NB4 (cell line): ENCODE data around the gene PTPRG.

ENCODE experiments used
- DNase-seq: peaks from one replicate; pipeline ENCODE4 v3.0.0; 2010; ENCODE audit warnings: low read depth
- H3K4me3 ChIP-seq: one replicate; pipeline ENCODE4 v1.5.1; 2011; ENCODE audit warnings: mild to moderate bottlenecking, low read depth, low read length, moderate library complexity
- CTCF ChIP-seq: IDR thresholded peaks from one replicate; pipeline ENCODE4 v1.5.1; 2012; ENCODE audit warnings: low read depth, low read length
- MAX ChIP-seq: IDR thresholded peaks from 2 replicates; pipeline ENCODE4 v1.6.1; 2011; ENCODE audit warnings: low read depth, low read length
- MYC ChIP-seq: IDR thresholded peaks from 2 replicates; pipeline ENCODE4 v1.6.1; 2011; ENCODE audit warnings: low read depth, low read length
- POLR2A ChIP-seq: IDR thresholded peaks from 2 replicates; pipeline ENCODE4 v1.6.1; 2011; ENCODE audit warnings: mild to moderate bottlenecking; ENCODE audit not compliant: insufficient read length; ENCODE audit errors: extremely low read depth

The PTPRG gene

GRCh38 chr3:61876797-61877196 is 315.4 kb downstream of the PTPRG start:
- no peak for DNase-seq
- no peak for TF ChIP-seq POLR2A
- no peak for TF ChIP-seq CTCF
- no peak for TF ChIP-seq MYC
- no peak for TF ChIP-seq MAX
- H3K4me3 ChIP-seq: no peak overlapping the region

GRCh38 chr3:61877359-61878138 is 316.2 kb downstream of the PTPRG start:
- DNase-seq: no peak
- H3K4me3 ChIP-seq: no peak overlapping the region
- TF ChIP-seq POLR2A (no peak), MAX (no peak), MYC (no peak), CTCF (no peak)

GRCh38 chr3:61882253-61882652 is 320.9 kb downstream of the PTPRG start:
- DNase-seq: no peak
- TF ChIP-seq MAX: no peak
- TF ChIP-seq MYC: no peak
- TF ChIP-seq CTCF: no peak
- TF ChIP-seq POLR2A: no peak
- no peak overlapping the region for H3K4me3 ChIP-seq

GRCh38 chr3:61884794-61885193 is 323.4 kb downstream of the PTPRG start:
- no peak for DNase-seq
- TF ChIP-seq POLR2A (no peak), CTCF (no peak), MAX (no peak), MYC (no peak)
- no peak overlapping the region for H3K4me3 ChIP-seq

GRCh38 chr3:61885414-61885813 is 324.0 kb downstream of the PTPRG start:
- TF ChIP-seq MYC (no peak), CTCF (no peak), POLR2A (no peak), MAX (no peak)
- no peak overlapping the region for H3K4me3 ChIP-seq
- DNase-seq: no peak
